A549 treated with RU486 at 1 μM for 4 hours (cell line): ENCODE data around the gene CLDN25. TPM values are rescaled to one million over a fixed set of nuclear protein-coding genes. Genes with fewer than 3 reads are reported as not detected.

Source experiments
- total RNA-seq: library from RNA; stranded (reverse); fragments of 200-300 nt; extraction: Qiagen RNA extraction; gene quantifications from 5 replicates; pipeline ENCODE4 v1.2.3, GENCODE V29; 2022; ENCODE audit warnings: low read depth

CLDN25 gene
- total RNA-seq, result not detected in 5 replicates

GRCh38 chr11:113779496-113779895 is at the start of gene CLDN25:
TSS of gene CLDN25 (plus strand) at chr11:113779796. CDS start at chr11:113779796, 0 bp downstream.

GRCh38 chr11:113773416-113774173 is 6.0 kb upstream of the CLDN25 start, which contains the start of gene ZW10:
TSS of gene ZW10 (minus strand) at chr11:113773692. CDS start at chr11:113773666, 26 bp downstream.

Other genes with a start within 250 kb of the CLDN25 start
- gene TMPRSS5, start 73.5 kb upstream of the CLDN25 start, total RNA-seq, result 0.07 to 0.20 TPM (median 0.12 TPM) in 4 of 5 replicates, not detected in the other
- 9.3 to 13.5 TPM (median 13.3 TPM) in 5 replicates for gene ZW10, start 6.1 kb upstream of the CLDN25 start, total RNA-seq
- gene USP28, start 95.8 kb downstream of the CLDN25 start, total RNA-seq, result 12.8 to 18.0 TPM (median 16.3 TPM) in 5 replicates
- not detected in 5 replicates for gene HTR3B, start 125.0 kb downstream of the CLDN25 start, total RNA-seq
- gene HTR3A, start 195.3 kb downstream of the CLDN25 start, total RNA-seq, result not detected in 5 replicates